Measurements from ENCODE around the gene GDPD3. TPM values are rescaled to one million over a fixed set of nuclear protein-coding genes. Genes with fewer than 3 reads are reported as not detected.

Gene GDPD3
- total and polyA plus RNA-seq, 9 of the 15 experiments (the other 6 are each of a cell fraction or from before 2014, with no cell fraction given), result 0.47 to 3.9 (median 1.1) TPM

GRCh38 chr16:30092373-30093010, 20.8 kb downstream of the GDPD3 start (continued):
- TF ChIP-seq HOMEZ (CRISPR knock-in tag; IDR thresholded peaks at IDR 0.05), result peak; percentile 87; the same call in 1 of the 2 replicates
- TF ChIP-seq FOS (IDR thresholded peaks at IDR 0.05; ENCODE audit: extremely low read depth, insufficient read length), result no peak
- peak; percentile 84 for TF ChIP-seq USF1 (CRISPR knock-in tag; IDR thresholded peaks at IDR 0.05)
- peak; percentile 69 for TF ChIP-seq REST (IDR thresholded peaks at IDR 0.05; ENCODE audit: borderline replicate concordance)
- peak; percentile 73; the same call in 1 of the 2 replicates for TF ChIP-seq REST (CRISPR knock-in tag; IDR thresholded peaks at IDR 0.05; ENCODE audit: low read depth)
- TF ChIP-seq CUX1 (CRISPR knock-in tag; IDR thresholded peaks at IDR 0.05), result peak; percentile 97
- 0 out of 2 replicates have a peak, but pooled peaks have one; percentile 33 for TF ChIP-seq ZNF174 (CRISPR knock-in tag; IDR thresholded peaks at IDR 0.05)

Measured in K562 (cell line).